HEK293 (cell line): Measurements from ENCODE around the gene MXRA5.

Source experiments
- CTCF ChIA-PET: fragments of 350-600 bp; formaldehyde crosslinking; extraction: SDS; loops from one replicate; lab custom pipeline; 2021; ENCODE audit warnings: antibody characterized with exemption; lab: Yijun Ruan, JAX
- POLR2A ChIA-PET: fragments of 300-600 bp; formaldehyde crosslinking; extraction: SDS; loops from one replicate; lab custom pipeline; 2020; ENCODE audit warnings: antibody characterized with exemption, inconsistent platforms; lab: Yijun Ruan, JAX
- H3K27ac ChIP-seq: fragments of 200-500 bp; sonication (Bioruptor generic); 2 replicates; pipeline ENCODE4 v1.5.1; 2014; ENCODE audit warnings: low read depth, low read length, control low read depth, inconsistent platforms; ENCODE audit errors: extremely low read depth
- H3K36me3 ChIP-seq, 2 experiments: fragments of 200-500 bp in 1 of 2; sonication (Bioruptor generic) in 1 of 2; 1 replicate in 1 of 2; 2 replicates in 1 of 2; pipeline ENCODE4 v1.5.1; 2014 to 2017; ENCODE audit warnings: inconsistent platforms in 2 of 2, low read length in 2 of 2; ENCODE audit not compliant: control insufficient read depth in 2 of 2, insufficient read depth in 1 of 2
- H3K4me1 ChIP-seq: fragments of 200-500 bp; sonication (Bioruptor generic); 2 replicates; pipeline ENCODE4 v1.5.1; 2014; ENCODE audit warnings: mild to moderate bottlenecking, low read length, inconsistent platforms; ENCODE audit not compliant: control insufficient read depth, insufficient read depth
- H3K4me3 ChIP-seq: 2 replicates; pipeline ENCODE4 v1.5.1; 2011; ENCODE audit warnings: low read depth, mild to moderate bottlenecking, control low read depth, low read length, moderate library complexity
- H3K9me3 ChIP-seq: fragments of 200-500 bp; sonication (Bioruptor generic); 2 replicates; pipeline ENCODE4 v1.5.1; 2014; ENCODE audit warnings: low read depth, low read length, inconsistent platforms; ENCODE audit not compliant: control insufficient read depth, insufficient read depth
- ZFP69B ChIP-seq: fragments of 450-650 bp; formaldehyde crosslinking; IDR thresholded peaks from 2 replicates; pipeline ENCODE4 v1.5.1; 2016; ENCODE audit warnings: missing biosample characterization, missing genetic modification characterization
- ZNF221 ChIP-seq: fragments of 450-650 bp; formaldehyde crosslinking; IDR thresholded peaks from 2 replicates; pipeline ENCODE4 v1.5.1; 2017; ENCODE audit warnings: missing biosample characterization, missing genetic modification characterization, borderline replicate concordance
- ZNF350 ChIP-seq: fragments of 450-650 bp; formaldehyde crosslinking; IDR thresholded peaks from 2 replicates; pipeline ENCODE4 v1.5.0; 2017; ENCODE audit warnings: missing biosample characterization, mild to moderate bottlenecking, missing genetic modification characterization
- ZNF639 ChIP-seq: fragments of 450-650 bp; formaldehyde crosslinking; IDR thresholded peaks from 2 replicates; pipeline ENCODE4 v1.5.1; 2016; ENCODE audit warnings: missing biosample characterization, missing genetic modification characterization
- ZNF837 ChIP-seq: fragments of 450-650 bp; formaldehyde crosslinking; IDR thresholded peaks from 2 replicates; pipeline ENCODE4 v1.5.1; 2016; ENCODE audit warnings: missing biosample characterization, missing genetic modification characterization
- ZSCAN23 ChIP-seq: fragments of 450-650 bp; formaldehyde crosslinking; IDR thresholded peaks from 2 replicates; pipeline ENCODE4 v1.5.1; 2016; ENCODE audit warnings: missing biosample characterization, missing genetic modification characterization

MXRA5 gene

GRCh38 chrX:3262901-3263300 is 83.6 kb downstream of the MXRA5 start:
- ChIA-PET POLR2A (no interaction called here), CTCF (no interaction called here)
- Histone ChIP-seq H3K27ac (no peak overlapping the region), H3K4me1 (no peaks in the 10 kb centered on the region), H3K36me3 (no peaks in the 10 kb centered on the region), H3K9me3 (no peaks in the 10 kb centered on the region), H3K4me3 (no peak overlapping the region)
- no peak for TF ChIP-seq ZSCAN23
- no peak for TF ChIP-seq ZNF837 (tag by site-specific recombination)
- no peak for TF ChIP-seq ZNF639 (tag by site-specific recombination)
- TF ChIP-seq ZFP69B = no peak
- TF ChIP-seq ZNF350 = no peak
- TF ChIP-seq ZNF221 (tag by site-specific recombination) = no peak
